ENCODE measurements around the gene LMBRD2.

DNA sequence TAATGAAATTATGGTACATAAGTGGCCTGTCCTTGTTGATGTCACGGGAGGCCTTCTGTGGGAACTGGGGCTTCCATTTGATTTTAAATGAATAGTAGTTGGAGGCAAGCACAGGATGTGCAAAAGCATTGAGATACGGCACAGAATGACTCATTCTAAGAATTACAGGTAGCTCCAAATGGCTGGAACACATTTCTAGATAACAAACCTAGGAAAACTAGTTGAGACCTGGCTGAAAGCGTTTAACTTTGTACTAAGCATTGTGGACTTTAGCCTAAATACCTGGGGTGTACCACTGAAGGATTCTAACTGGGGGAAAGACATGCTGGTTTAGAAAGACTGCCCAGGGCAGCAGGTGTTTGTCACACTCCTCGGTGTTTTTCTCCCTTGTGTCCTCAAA lies 9.7 kb upstream of the LMBRD2 start:
- TF ChIP-seq EZH2 (IDR thresholded peaks at IDR 0.05; ENCODE audit: borderline replicate concordance, low read depth, low read length, severe bottlenecking) (no peak), FOS (IDR thresholded peaks at IDR 0.05; ENCODE audit: borderline replicate concordance, insufficient read depth, low read length) (no peak), POLR2A (IDR thresholded peaks at IDR 0.05; ENCODE audit: low read depth, low read length) (no peak), POLR2AphosphoS5 (IDR thresholded peaks at IDR 0.05; ENCODE audit: insufficient read depth, low read depth, low read length) (no peak), JUN (IDR thresholded peaks at IDR 0.05; ENCODE audit: borderline replicate concordance, insufficient read depth, insufficient read length, low read depth) (no peak), MYC (IDR thresholded peaks at IDR 0.05; ENCODE audit: low read depth, low read length) (no peak)
- TF ChIP-seq, protein P1, sequence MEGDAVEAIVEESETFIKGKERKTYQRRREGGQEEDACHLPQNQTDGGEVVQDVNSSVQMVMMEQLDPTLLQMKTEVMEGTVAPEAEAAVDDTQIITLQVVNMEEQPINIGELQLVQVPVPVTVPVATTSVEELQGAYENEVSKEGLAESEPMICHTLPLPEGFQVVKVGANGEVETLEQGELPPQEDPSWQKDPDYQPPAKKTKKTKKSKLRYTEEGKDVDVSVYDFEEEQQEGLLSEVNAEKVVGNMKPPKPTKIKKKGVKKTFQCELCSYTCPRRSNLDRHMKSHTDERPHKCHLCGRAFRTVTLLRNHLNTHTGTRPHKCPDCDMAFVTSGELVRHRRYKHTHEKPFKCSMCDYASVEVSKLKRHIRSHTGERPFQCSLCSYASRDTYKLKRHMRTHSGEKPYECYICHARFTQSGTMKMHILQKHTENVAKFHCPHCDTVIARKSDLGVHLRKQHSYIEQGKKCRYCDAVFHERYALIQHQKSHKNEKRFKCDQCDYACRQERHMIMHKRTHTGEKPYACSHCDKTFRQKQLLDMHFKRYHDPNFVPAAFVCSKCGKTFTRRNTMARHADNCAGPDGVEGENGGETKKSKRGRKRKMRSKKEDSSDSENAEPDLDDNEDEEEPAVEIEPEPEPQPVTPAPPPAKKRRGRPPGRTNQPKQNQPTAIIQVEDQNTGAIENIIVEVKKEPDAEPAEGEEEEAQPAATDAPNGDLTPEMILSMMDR (IDR thresholded peaks at IDR 0.05; ENCODE audit: extremely low read depth in 1 of 2, insufficient read depth in 1 of 2, low read depth in 1 of 2, low read length in 2 of 2): no peak
- TF ChIP-seq, protein P2, sequence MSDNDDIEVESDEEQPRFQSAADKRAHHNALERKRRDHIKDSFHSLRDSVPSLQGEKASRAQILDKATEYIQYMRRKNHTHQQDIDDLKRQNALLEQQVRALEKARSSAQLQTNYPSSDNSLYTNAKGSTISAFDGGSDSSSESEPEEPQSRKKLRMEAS (IDR thresholded peaks at IDR 0.05; ENCODE audit: insufficient read depth, insufficient read length): no peak

Measured in endothelial cell of umbilical vein (primary cell).